ENCODE measurements around the gene ZFP36L1. TPM values are rescaled to one million over a fixed set of nuclear protein-coding genes. Genes with fewer than 3 reads are reported as not detected.

The ZFP36L1 gene
- total and polyA plus RNA-seq, 2 of the 13 experiments (the other 11 are each of a cell fraction or from before 2014, with no cell fraction given) = 7.4 to 10.2 TPM

DNA sequence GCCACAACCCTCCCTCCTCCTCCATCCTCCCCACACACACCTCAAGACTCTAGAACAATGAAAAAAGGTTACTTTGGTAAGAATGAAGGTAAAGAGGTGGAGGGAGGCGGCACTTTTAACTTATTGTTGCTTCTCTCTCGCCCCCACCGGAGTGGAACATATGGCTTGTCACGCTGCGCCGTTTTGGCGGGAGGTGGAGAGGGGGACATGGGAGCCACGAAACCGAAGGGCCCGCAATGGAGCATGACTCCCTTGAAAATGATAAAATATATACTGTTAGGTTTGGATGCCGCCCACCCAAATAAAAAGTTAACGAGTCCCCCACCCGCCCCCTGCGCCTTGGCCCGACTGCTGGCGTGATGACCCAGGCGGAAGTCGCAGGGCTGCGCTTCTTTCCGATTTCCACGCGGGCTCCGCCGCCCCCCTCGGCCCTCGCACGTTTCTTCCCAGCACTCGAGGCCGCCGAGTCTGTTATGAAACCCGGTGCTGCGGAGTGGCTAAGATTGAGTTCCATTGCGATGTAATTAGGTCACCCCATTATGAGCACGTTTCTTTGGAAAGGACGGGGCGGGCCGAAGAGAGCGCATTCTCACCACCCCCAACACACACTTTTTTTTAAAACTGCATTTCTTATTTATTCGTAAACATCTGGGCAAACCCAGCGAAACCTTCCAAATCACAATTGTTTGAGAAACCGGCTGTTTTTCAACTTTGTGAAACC, 1.4 kb upstream of the ZFP36L1 start (continued):
- TF ChIP-seq ZNF350 (CRISPR knock-in tag; IDR thresholded peaks at IDR 0.05; ENCODE audit: borderline replicate concordance, low read depth) (0 out of 2 replicates have a peak, but pooled peaks have one; percentile 32), HNF4G (IDR thresholded peaks at IDR 0.05; ENCODE audit: borderline replicate concordance, low read depth, low read length) (no peak), HNF4G (CRISPR knock-in tag; IDR thresholded peaks at IDR 0.05; ENCODE audit: borderline replicate concordance, low read depth) (no peak), BRCA1 (CRISPR knock-in tag; IDR thresholded peaks at IDR 0.05) (no peak), MAFF (IDR thresholded peaks at IDR 0.05; ENCODE audit: low read depth, low read length) (no peak), ZNF547 (CRISPR knock-in tag; IDR thresholded peaks at IDR 0.05) (no peak), ZNF441 (CRISPR knock-in tag; IDR thresholded peaks at IDR 0.05; ENCODE audit: borderline replicate concordance) (peak; percentile 18; the same call in 1 of the 2 replicates), ZNF672 (CRISPR knock-in tag; IDR thresholded peaks at IDR 0.05) (no peak), NFE2L1 (CRISPR knock-in tag; IDR thresholded peaks at IDR 0.05; ENCODE audit: borderline replicate concordance) (no peak), ZNF468 (CRISPR knock-in tag; IDR thresholded peaks at IDR 0.05) (0 out of 2 replicates have a peak, but pooled peaks have one; percentile 48), ZNF17 (CRISPR knock-in tag; IDR thresholded peaks at IDR 0.05) (no peak), ZNF281 (CRISPR knock-in tag; IDR thresholded peaks at IDR 0.05; ENCODE audit: borderline replicate concordance) (peak; percentile 64; the same call in 1 of the 2 replicates), NFATC3 (CRISPR knock-in tag; IDR thresholded peaks at IDR 0.05) (no peak), DDIT3 (CRISPR knock-in tag; IDR thresholded peaks at IDR 0.05) (no peak), SOX6 (IDR thresholded peaks at IDR 0.05) (no peak), SOX6 (CRISPR knock-in tag; IDR thresholded peaks at IDR 0.05) (no peak), ZNF354B (CRISPR knock-in tag; IDR thresholded peaks at IDR 0.05) (no peak), TP53 (CRISPR knock-in tag; conservative IDR thresholded peaks at IDR 0.05) (peak; percentile 55; the same call in 1 of the 2 replicates), ZFAT (CRISPR knock-in tag; conservative IDR thresholded peaks at IDR 0.05) (no peak), SATB2 (CRISPR knock-in tag; IDR thresholded peaks at IDR 0.05) (0 out of 2 replicates have a peak, but pooled peaks have one; percentile 20), ADNP (CRISPR knock-in tag; IDR thresholded peaks at IDR 0.05) (no peak), ZNF496 (CRISPR knock-in tag; IDR thresholded peaks at IDR 0.05; ENCODE audit: insufficient replicate concordance) (no peak), ZNF180 (CRISPR knock-in tag; IDR thresholded peaks at IDR 0.05; ENCODE audit: borderline replicate concordance, low read depth) (no peak), ZNF883 (CRISPR knock-in tag; IDR thresholded peaks at IDR 0.05; ENCODE audit: not compliant biosample characterization) (no peak)
- TF ChIP-seq, protein P1, sequence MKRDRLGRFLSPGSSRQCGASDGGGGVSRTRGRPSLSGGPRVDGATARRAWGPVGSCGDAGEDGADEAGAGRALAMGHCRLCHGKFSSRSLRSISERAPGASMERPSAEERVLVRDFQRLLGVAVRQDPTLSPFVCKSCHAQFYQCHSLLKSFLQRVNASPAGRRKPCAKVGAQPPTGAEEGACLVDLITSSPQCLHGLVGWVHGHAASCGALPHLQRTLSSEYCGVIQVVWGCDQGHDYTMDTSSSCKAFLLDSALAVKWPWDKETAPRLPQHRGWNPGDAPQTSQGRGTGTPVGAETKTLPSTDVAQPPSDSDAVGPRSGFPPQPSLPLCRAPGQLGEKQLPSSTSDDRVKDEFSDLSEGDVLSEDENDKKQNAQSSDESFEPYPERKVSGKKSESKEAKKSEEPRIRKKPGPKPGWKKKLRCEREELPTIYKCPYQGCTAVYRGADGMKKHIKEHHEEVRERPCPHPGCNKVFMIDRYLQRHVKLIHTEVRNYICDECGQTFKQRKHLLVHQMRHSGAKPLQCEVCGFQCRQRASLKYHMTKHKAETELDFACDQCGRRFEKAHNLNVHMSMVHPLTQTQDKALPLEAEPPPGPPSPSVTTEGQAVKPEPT (CRISPR knock-in tag; IDR thresholded peaks at IDR 0.05; ENCODE audit: low read depth) = no peak
- TF ChIP-seq, protein P2, sequence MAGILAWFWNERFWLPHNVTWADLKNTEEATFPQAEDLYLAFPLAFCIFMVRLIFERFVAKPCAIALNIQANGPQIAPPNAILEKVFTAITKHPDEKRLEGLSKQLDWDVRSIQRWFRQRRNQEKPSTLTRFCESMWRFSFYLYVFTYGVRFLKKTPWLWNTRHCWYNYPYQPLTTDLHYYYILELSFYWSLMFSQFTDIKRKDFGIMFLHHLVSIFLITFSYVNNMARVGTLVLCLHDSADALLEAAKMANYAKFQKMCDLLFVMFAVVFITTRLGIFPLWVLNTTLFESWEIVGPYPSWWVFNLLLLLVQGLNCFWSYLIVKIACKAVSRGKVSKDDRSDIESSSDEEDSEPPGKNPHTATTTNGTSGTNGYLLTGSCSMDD (CRISPR knock-in tag; IDR thresholded peaks at IDR 0.05) = no peak

All from HepG2 (cell line).